Adrenal gland (tissue), 5 donors: ENCODE results near the gene AKR1C3.
"Not testable (repeated sequence)": the region's sequence is repeated elsewhere in the genome, so short reads cannot be mapped to it uniquely, and the experiment has no call there.

ENCODE experiments used
- CTCF ChIP-seq, 6 experiments: fragments of 450-650 bp in 4 of 6; fragments of 200-600 bp in 2 of 6; sonication (generic) in 1 of 6; IDR thresholded peaks; 1 replicate in 5 of 6; 2 replicates in 1 of 6; pipeline versions ENCODE4 v1.5.1 to v1.8.0; 2016 to 2021; ENCODE audit warnings: antibody characterized with exemption in 6 of 6, mild to moderate bottlenecking in 2 of 6, moderate library complexity in 1 of 6
- POLR2A ChIP-seq, 2 donors: fragments of 450-650 bp; IDR thresholded peaks; one replicate each; pipeline ENCODE4 v1.6.1; 2017; ENCODE audit warnings: antibody characterized with exemption in 2 of 2, mild to moderate bottlenecking in 2 of 2, moderate library complexity in 1 of 2
- donor health status: DM: no; HTN: no; CAD: no.

- TF ChIP-seq CTCF, POLR2A (IDR thresholded peaks at IDR 0.05): not testable (repeated sequence)
Measured at GRCh38 chr10:5137699-5138098, 43.5 kb downstream of the AKR1C3 start.
